GM04504 (cell line): Measurements from ENCODE around the gene WDR74.
"Not testable (repeated sequence)": the region's sequence is repeated elsewhere in the genome, so short reads cannot be mapped to it uniquely, and the experiment has no call there.

Experiments used
- DNase-seq: peaks from one replicate; pipeline ENCODE4 v3.0.0-alpha.2; 2012; ENCODE audit warnings: low read depth

The WDR74 gene

GRCh38 chr11:62860835-62861563 is 21.6 kb upstream of the WDR74 start:
- no peak for DNase-seq

- not testable (repeated sequence) for DNase-seq
These were observed 19.9 kb upstream of the WDR74 start for GRCh38 chr11:62859281-62859703.

- no peak for DNase-seq
These were observed 18.8 kb upstream of the WDR74 start for GRCh38 chr11:62858201-62858600.

- no peak for DNase-seq
These were observed 18.2 kb upstream of the WDR74 start for GRCh38 chr11:62857541-62857982.

- DNase-seq: no peak
These were observed 17.0 kb upstream of the WDR74 start for GRCh38 chr11:62856333-62856895.

GRCh38 chr11:62855571-62856332 is 16.4 kb upstream of the WDR74 start:
- DNase-seq: peak; percentile 92

- DNase-seq: no peak
These were observed 15.6 kb upstream of the WDR74 start for GRCh38 chr11:62854825-62855570.

- no peak for DNase-seq
These were observed 14.8 kb upstream of the WDR74 start for GRCh38 chr11:62854013-62854824.

GRCh38 chr11:62853279-62853965 is 14.0 kb upstream of the WDR74 start:
- no peak for DNase-seq

GRCh38 chr11:62852523-62853188 is 13.3 kb upstream of the WDR74 start:
- DNase-seq: no peak

GRCh38 chr11:62851807-62852522 is 12.6 kb upstream of the WDR74 start:
- DNase-seq: no peak

GRCh38 chr11:62850911-62851806 is 11.8 kb upstream of the WDR74 start:
- no peak for DNase-seq

- no peak for DNase-seq
These were observed 8.5 kb upstream of the WDR74 start for GRCh38 chr11:62847767-62848314.

GRCh38 chr11:62846177-62846576 is 6.8 kb upstream of the WDR74 start:
- no peak for DNase-seq

GRCh38 chr11:62844154-62844553 is 4.8 kb upstream of the WDR74 start:
- DNase-seq: no peak

GRCh38 chr11:62843466-62843865 is 4.1 kb upstream of the WDR74 start:
- DNase-seq: no peak

- not testable (repeated sequence) for DNase-seq
These were observed 3.5 kb upstream of the WDR74 start for GRCh38 chr11:62842891-62843290.

- DNase-seq: peak; percentile 27
These were observed 2.9 kb upstream of the WDR74 start for GRCh38 chr11:62842171-62842741.
